Suprapubic skin (tissue), 4 donors: ENCODE measurements around the gene ZNF207. TPM values are rescaled to one million over a fixed set of nuclear protein-coding genes. Genes with fewer than 3 reads are reported as not detected.

Source experiments
- DNase-seq, 2 donors: peaks; one replicate each; pipeline ENCODE4 v3.0.0-alpha.2; 2019; ENCODE audit warnings: low spot score in 2 of 2
- H3K27ac ChIP-seq: fragments of 200-600 bp; sonication (generic); one replicate; pipeline ENCODE4 v1.5.1; 2019
- H3K27me3 ChIP-seq: fragments of 200-600 bp; sonication (generic); one replicate; pipeline ENCODE4 v1.5.1; 2019
- H3K36me3 ChIP-seq: fragments of 200-600 bp; sonication (generic); one replicate; pipeline ENCODE4 v1.5.1; 2019
- H3K4me1 ChIP-seq: fragments of 200-600 bp; sonication (generic); one replicate; pipeline ENCODE4 v1.5.1; 2019
- H3K4me3 ChIP-seq: fragments of 200-600 bp; sonication (generic); one replicate; pipeline ENCODE4 v1.5.1; 2019; ENCODE audit warnings: mild to moderate bottlenecking
- H3K9me3 ChIP-seq: fragments of 200-600 bp; sonication (generic); one replicate; pipeline ENCODE4 v1.5.1; 2019
- EP300 ChIP-seq: sonication (generic); formaldehyde crosslinking; IDR thresholded peaks from one replicate; pipeline ENCODE4 v1.6.1; 2017; ENCODE audit warnings: antibody characterized with exemption
- POLR2A ChIP-seq, 2 donors: fragments of 450-650 bp; IDR thresholded peaks; one replicate each; pipeline ENCODE4 v1.6.1; 2017; ENCODE audit warnings: antibody characterized with exemption in 2 of 2, mild to moderate bottlenecking in 2 of 2, moderate library complexity in 2 of 2
- POLR2AphosphoS5 ChIP-seq, 3 donors: sonication (generic); formaldehyde crosslinking; IDR thresholded peaks; one replicate each; pipeline ENCODE4 v1.6.1; 2017; ENCODE audit warnings: antibody characterized with exemption in 3 of 3
- WGBS: methylation state at CpG from one replicate; pipeline ENCODE4 v1.1.5; 2018; 5-methylcytosine and 5-hydroxymethylcytosine counted together
- total RNA-seq, 4 donors: library from RNA; depleted of rRNA; stranded (reverse); fragments of >200 nt; gene quantifications; one replicate each; pipeline ENCODE4 v1.1.0, GENCODE V29; 2016
- TF ChIP-seq, protein P1 (sequence below), 2 donors: fragments of 200-600 bp in 1 of 2; fragments of 450-650 bp in 1 of 2; sonication (generic) in 1 of 2; IDR thresholded peaks; one replicate each; pipeline ENCODE4 v1.5.1; 2016 to 2019; ENCODE audit warnings: antibody characterized with exemption in 2 of 2, mild to moderate bottlenecking in 1 of 2, moderate library complexity in 1 of 2

Gene ZNF207
- total RNA-seq, 4 donors from 2014 or later: 124 to 316 (median 141) TPM

- TF ChIP-seq POLR2AphosphoS5 (IDR thresholded peaks at IDR 0.05) (no peak), POLR2A (IDR thresholded peaks at IDR 0.05) (no peak), EP300 (no peak)
- TF ChIP-seq, protein P1, sequence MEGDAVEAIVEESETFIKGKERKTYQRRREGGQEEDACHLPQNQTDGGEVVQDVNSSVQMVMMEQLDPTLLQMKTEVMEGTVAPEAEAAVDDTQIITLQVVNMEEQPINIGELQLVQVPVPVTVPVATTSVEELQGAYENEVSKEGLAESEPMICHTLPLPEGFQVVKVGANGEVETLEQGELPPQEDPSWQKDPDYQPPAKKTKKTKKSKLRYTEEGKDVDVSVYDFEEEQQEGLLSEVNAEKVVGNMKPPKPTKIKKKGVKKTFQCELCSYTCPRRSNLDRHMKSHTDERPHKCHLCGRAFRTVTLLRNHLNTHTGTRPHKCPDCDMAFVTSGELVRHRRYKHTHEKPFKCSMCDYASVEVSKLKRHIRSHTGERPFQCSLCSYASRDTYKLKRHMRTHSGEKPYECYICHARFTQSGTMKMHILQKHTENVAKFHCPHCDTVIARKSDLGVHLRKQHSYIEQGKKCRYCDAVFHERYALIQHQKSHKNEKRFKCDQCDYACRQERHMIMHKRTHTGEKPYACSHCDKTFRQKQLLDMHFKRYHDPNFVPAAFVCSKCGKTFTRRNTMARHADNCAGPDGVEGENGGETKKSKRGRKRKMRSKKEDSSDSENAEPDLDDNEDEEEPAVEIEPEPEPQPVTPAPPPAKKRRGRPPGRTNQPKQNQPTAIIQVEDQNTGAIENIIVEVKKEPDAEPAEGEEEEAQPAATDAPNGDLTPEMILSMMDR (IDR thresholded peaks at IDR 0.05): no peak
- 100% methylated on average over 1 of the region's 1 CpG for WGBS
- H3K36me3 ChIP-seq: no peaks in the 10 kb centered on the region
- no peaks in the 10 kb centered on the region for H3K9me3 ChIP-seq
- DNase-seq: no peak
- H3K27ac ChIP-seq: no peak overlapping the region
- H3K4me1 ChIP-seq: peaks cover 9% of the 10 kb centered on the region
- no peaks in the 10 kb centered on the region for H3K27me3 ChIP-seq
- H3K4me3 ChIP-seq: no peak overlapping the region
Measured at GRCh38 chr17:32327911-32328310, 22.0 kb upstream of the ZNF207 start.

GRCh38 chr17:32330147-32330546 is 19.8 kb upstream of the ZNF207 start:
- Histone ChIP-seq H3K4me1 (no peaks in the 10 kb centered on the region), H3K4me3 (no peak overlapping the region), H3K27ac (no peak overlapping the region), H3K27me3 (no peaks in the 10 kb centered on the region), H3K9me3 (no peaks in the 10 kb centered on the region), H3K36me3 (peaks cover 16% of the 10 kb centered on the region)
- WGBS: 71% methylated on average over 3 of the region's 3 CpGs
- no peak for DNase-seq
- TF ChIP-seq POLR2AphosphoS5 (IDR thresholded peaks at IDR 0.05) (no peak), EP300 (no peak), POLR2A (IDR thresholded peaks at IDR 0.05) (no peak)
- TF ChIP-seq, protein P1 (IDR thresholded peaks at IDR 0.05): no peak

- WGBS: 91% methylated on average over 3 of the region's 3 CpGs
- no peak overlapping the region for H3K4me3 ChIP-seq
- H3K9me3 ChIP-seq: no peaks in the 10 kb centered on the region
- H3K27me3 ChIP-seq: no peaks in the 10 kb centered on the region
- TF ChIP-seq, protein P1 (IDR thresholded peaks at IDR 0.05): no peak
- no peak for TF ChIP-seq EP300
- TF ChIP-seq POLR2A (IDR thresholded peaks at IDR 0.05): no peak
- no peak for TF ChIP-seq POLR2AphosphoS5 (IDR thresholded peaks at IDR 0.05)
- peaks cover 29% of the 10 kb centered on the region for H3K36me3 ChIP-seq
- DNase-seq: no peak
- no peaks in the 10 kb centered on the region for H3K4me1 ChIP-seq
- H3K27ac ChIP-seq: no peak overlapping the region
Measured at GRCh38 chr17:32331243-32332040, 18.5 kb upstream of the ZNF207 start.

GRCh38 chr17:32333187-32333586 is 16.8 kb upstream of the ZNF207 start:
- no peaks in the 10 kb centered on the region for H3K9me3 ChIP-seq
- 87% methylated on average over 2 of the region's 2 CpGs for WGBS
- H3K4me1 ChIP-seq: no peaks in the 10 kb centered on the region

GRCh38 chr17:32335046-32335445 is 14.9 kb upstream of the ZNF207 start:
- H3K9me3 ChIP-seq: no peaks in the 10 kb centered on the region

More at GRCh38 chr17:32333187-32333586, 16.8 kb upstream of the ZNF207 start:
- Histone ChIP-seq H3K36me3 (peaks cover 42% of the 10 kb centered on the region), H3K27ac (no peak overlapping the region), H3K27me3 (no peaks in the 10 kb centered on the region), H3K4me3 (no peak overlapping the region)
- TF ChIP-seq, protein P1 (IDR thresholded peaks at IDR 0.05): no peak
- TF ChIP-seq POLR2A (IDR thresholded peaks at IDR 0.05): no peak
- no peak for TF ChIP-seq POLR2AphosphoS5 (IDR thresholded peaks at IDR 0.05)
- no peak for TF ChIP-seq EP300
- no peak for DNase-seq

More at GRCh38 chr17:32335046-32335445, 14.9 kb upstream of the ZNF207 start:
- no peak overlapping the region for H3K4me3 ChIP-seq
- no peaks in the 10 kb centered on the region for H3K27me3 ChIP-seq
- H3K4me1 ChIP-seq: no peaks in the 10 kb centered on the region
- TF ChIP-seq POLR2AphosphoS5 (IDR thresholded peaks at IDR 0.05) (no peak), POLR2A (IDR thresholded peaks at IDR 0.05) (no peak), EP300 (no peak)
- TF ChIP-seq, protein P1 (IDR thresholded peaks at IDR 0.05): no peak
- H3K36me3 ChIP-seq: peaks cover 48% of the 10 kb centered on the region
- no peak for DNase-seq
- no peak overlapping the region for H3K27ac ChIP-seq
